ENCODE measurements around the gene SLC25A4.

DNA sequence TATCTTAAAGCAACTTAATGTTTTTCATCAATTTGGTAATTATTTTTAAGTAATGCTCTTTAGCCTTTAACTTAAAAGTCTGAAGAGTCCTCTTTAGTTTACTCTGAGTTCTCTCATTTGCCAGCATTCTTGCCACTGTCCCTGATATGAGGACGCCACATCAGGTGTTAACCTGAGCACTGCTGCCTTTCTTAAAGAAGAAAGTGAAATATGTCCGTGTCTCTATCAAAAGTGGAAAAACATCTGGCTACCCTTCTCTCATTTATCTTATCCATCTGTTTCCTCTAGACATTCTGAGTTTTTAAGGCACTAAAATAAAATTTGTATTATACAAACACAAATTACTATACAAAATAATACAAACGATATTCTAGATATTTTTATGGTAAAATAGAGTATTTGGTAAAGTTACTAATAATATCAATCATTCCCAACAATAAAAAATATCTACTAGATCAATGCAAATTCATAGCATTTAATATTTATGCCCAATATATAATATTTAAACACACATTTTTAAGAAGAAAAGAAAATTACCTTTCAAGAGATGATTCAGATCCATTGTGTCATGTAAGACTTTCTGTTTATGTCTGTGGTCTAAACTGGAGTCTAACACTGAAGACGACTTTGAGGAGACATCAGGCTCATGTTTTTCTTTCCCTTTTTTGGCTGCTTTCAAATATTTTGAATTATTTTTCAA, 46.7 kb downstream of the SLC25A4 start:
- no peak for TF ChIP-seq POLR2AphosphoS5 (IDR thresholded peaks at IDR 0.05)
- TF ChIP-seq POLR2A (IDR thresholded peaks at IDR 0.05; ENCODE audit: low read depth): no peak
- TF ChIP-seq, protein P1, sequence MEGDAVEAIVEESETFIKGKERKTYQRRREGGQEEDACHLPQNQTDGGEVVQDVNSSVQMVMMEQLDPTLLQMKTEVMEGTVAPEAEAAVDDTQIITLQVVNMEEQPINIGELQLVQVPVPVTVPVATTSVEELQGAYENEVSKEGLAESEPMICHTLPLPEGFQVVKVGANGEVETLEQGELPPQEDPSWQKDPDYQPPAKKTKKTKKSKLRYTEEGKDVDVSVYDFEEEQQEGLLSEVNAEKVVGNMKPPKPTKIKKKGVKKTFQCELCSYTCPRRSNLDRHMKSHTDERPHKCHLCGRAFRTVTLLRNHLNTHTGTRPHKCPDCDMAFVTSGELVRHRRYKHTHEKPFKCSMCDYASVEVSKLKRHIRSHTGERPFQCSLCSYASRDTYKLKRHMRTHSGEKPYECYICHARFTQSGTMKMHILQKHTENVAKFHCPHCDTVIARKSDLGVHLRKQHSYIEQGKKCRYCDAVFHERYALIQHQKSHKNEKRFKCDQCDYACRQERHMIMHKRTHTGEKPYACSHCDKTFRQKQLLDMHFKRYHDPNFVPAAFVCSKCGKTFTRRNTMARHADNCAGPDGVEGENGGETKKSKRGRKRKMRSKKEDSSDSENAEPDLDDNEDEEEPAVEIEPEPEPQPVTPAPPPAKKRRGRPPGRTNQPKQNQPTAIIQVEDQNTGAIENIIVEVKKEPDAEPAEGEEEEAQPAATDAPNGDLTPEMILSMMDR (IDR thresholded peaks at IDR 0.05): no peak

Data from esophagus muscularis mucosa (tissue), 3 donors.